ENCODE results near the gene GABRB1. TPM values are rescaled to one million over a fixed set of nuclear protein-coding genes. Genes with fewer than 3 reads are reported as not detected.

Gene GABRB1
- total and polyA plus RNA-seq, 2 donors (not counting 1 experiment from before 2014, with no cell fraction given) = not detected

- Histone ChIP-seq H3K4me1 (ENCODE audit: control insufficient read depth in 2 of 2, insufficient read depth in 2 of 2, low read length in 2 of 2) (no peaks in the 10 kb centered on the region), H3K9ac (ENCODE audit: low read length) (no peak overlapping the region), H3K27me3 (replicated peaks in 1 of 4; ENCODE audit: control extremely low read depth in 1 of 4, control insufficient read depth in 3 of 4, insufficient read depth in 4 of 4, low read length in 3 of 4) (no peaks in the 10 kb centered on the region), H3K4me2 (replicated peaks; ENCODE audit: low read depth, low read length, poor library complexity, severe bottlenecking) (no peak overlapping the region), H2AFZ (ENCODE audit: insufficient read depth, low read depth, low read length, poor library complexity, severe bottlenecking) (no peak overlapping the region), H3K36me3 (replicated peaks in 1 of 2; ENCODE audit: control extremely low read depth in 1 of 2, control insufficient read depth in 1 of 2, extremely low read depth in 1 of 2, insufficient read depth in 2 of 2, low read length in 1 of 2) (no peaks in the 10 kb centered on the region), H4K20me1 (ENCODE audit: control insufficient read depth, insufficient read depth, low read length, poor library complexity, severe bottlenecking) (no peaks in the 10 kb centered on the region), H3K9me3 (ENCODE audit: control extremely low read depth in 1 of 3, control insufficient read depth in 2 of 3, insufficient read depth in 1 of 3, low read length in 2 of 3) (peaks cover 0 to 3% (median 0%) of the 10 kb centered on the region in 3 donors), H3K79me2 (ENCODE audit: control insufficient read depth, insufficient read depth, low read length) (no peaks in the 10 kb centered on the region), H3K27ac (ENCODE audit: low read length in 2 of 2) (no peak overlapping the region), H3K4me3 (ENCODE audit: control extremely low read depth in 1 of 5, extremely low read depth in 1 of 5, insufficient read depth in 1 of 5, low read depth in 2 of 5, low read length in 4 of 5) (no peak overlapping the region)
- Mint-ChIP-seq H3K4me3 (no peak overlapping the region), H3K9me3 (ENCODE audit: insufficient read depth) (peaks cover 2% of the 10 kb centered on the region), H3K4me1 (peaks cover 5% of the 10 kb centered on the region), H3K27ac (no peak overlapping the region), H3K27me3 (no peaks in the 10 kb centered on the region)
- POLR2A ChIA-PET = no interaction called here
- no peak for TF ChIP-seq EZH2 (IDR thresholded peaks at IDR 0.05; ENCODE audit: borderline replicate concordance, insufficient read depth, low read depth, low read length, poor library complexity, severe bottlenecking)
- TF ChIP-seq CTCF (IDR thresholded peaks at IDR 0.05) = no peak
- CTCF ChIA-PET = no interaction called here
- intact Hi-C loops (cut with micrococcal nuclease) = no loop called here
- WGBS (ENCODE audit: insufficient coverage) = no CpG with 5 or more reads among the region's 3 CpGs
- DNase-seq = no peak
- ATAC-seq (ENCODE audit: low read depth) = no peak
Observed at GRCh38 chr4:47013373-47013772, 18.0 kb upstream of the GABRB1 start.

GRCh38 chr4:47017081-47017480 lies 14.3 kb upstream of the GABRB1 start:
- no peaks in the 10 kb centered on the region for H3K9me3 Mint-ChIP-seq (ENCODE audit: insufficient read depth)
- Histone ChIP-seq H3K27me3 (replicated peaks in 1 of 4; ENCODE audit: control extremely low read depth in 1 of 4, control insufficient read depth in 3 of 4, insufficient read depth in 4 of 4, low read length in 3 of 4) (no peaks in the 10 kb centered on the region), H4K20me1 (ENCODE audit: control insufficient read depth, insufficient read depth, low read length, poor library complexity, severe bottlenecking) (no peaks in the 10 kb centered on the region), H3K27ac (ENCODE audit: low read length in 2 of 2) (no peak overlapping the region), H3K9me3 (ENCODE audit: control extremely low read depth in 1 of 3, control insufficient read depth in 2 of 3, insufficient read depth in 1 of 3, low read length in 2 of 3) (no peaks in the 10 kb centered on the region), H3K4me2 (replicated peaks; ENCODE audit: low read depth, low read length, poor library complexity, severe bottlenecking) (no peak overlapping the region), H2AFZ (ENCODE audit: insufficient read depth, low read depth, low read length, poor library complexity, severe bottlenecking) (no peak overlapping the region), H3K9ac (ENCODE audit: low read length) (no peak overlapping the region), H3K79me2 (ENCODE audit: control insufficient read depth, insufficient read depth, low read length) (no peaks in the 10 kb centered on the region), H3K4me3 (ENCODE audit: control extremely low read depth in 1 of 5, extremely low read depth in 1 of 5, insufficient read depth in 1 of 5, low read depth in 2 of 5, low read length in 4 of 5) (no peak overlapping the region), H3K36me3 (replicated peaks in 1 of 2; ENCODE audit: control extremely low read depth in 1 of 2, control insufficient read depth in 1 of 2, extremely low read depth in 1 of 2, insufficient read depth in 2 of 2, low read length in 1 of 2) (no peaks in the 10 kb centered on the region), H3K4me1 (ENCODE audit: control insufficient read depth in 2 of 2, insufficient read depth in 2 of 2, low read length in 2 of 2) (no peaks in the 10 kb centered on the region)
- H3K27me3 Mint-ChIP-seq = no peaks in the 10 kb centered on the region
- H3K4me1 Mint-ChIP-seq = no peaks in the 10 kb centered on the region
- H3K27ac Mint-ChIP-seq = no peak overlapping the region
- ATAC-seq (ENCODE audit: low read depth) = no peak
- no peak for TF ChIP-seq EZH2 (IDR thresholded peaks at IDR 0.05; ENCODE audit: borderline replicate concordance, insufficient read depth, low read depth, low read length, poor library complexity, severe bottlenecking)
- no peak for TF ChIP-seq CTCF (IDR thresholded peaks at IDR 0.05)
- no peak for DNase-seq
- 100% methylated on average over 1 of the region's 4 CpGs for WGBS (ENCODE audit: insufficient coverage)
- H3K4me3 Mint-ChIP-seq = no peak overlapping the region
- ChIA-PET POLR2A (no interaction called here), CTCF (no interaction called here)
- intact Hi-C loops (cut with micrococcal nuclease) = no loop called here

Measured in B cell (primary cell).